NCI-H524 (cell line): ENCODE data around the gene CYP4F3.
"Not testable (repeated sequence)": the region's sequence is repeated elsewhere in the genome, so short reads cannot be mapped to it uniquely, and the experiment has no call there.

ENCODE experiments used
- DNase-seq, 2 experiments: peaks; one replicate each; lab custom pipeline; 2025; lab: John Stamatoyannopoulos, UW

The CYP4F3 gene

DNA sequence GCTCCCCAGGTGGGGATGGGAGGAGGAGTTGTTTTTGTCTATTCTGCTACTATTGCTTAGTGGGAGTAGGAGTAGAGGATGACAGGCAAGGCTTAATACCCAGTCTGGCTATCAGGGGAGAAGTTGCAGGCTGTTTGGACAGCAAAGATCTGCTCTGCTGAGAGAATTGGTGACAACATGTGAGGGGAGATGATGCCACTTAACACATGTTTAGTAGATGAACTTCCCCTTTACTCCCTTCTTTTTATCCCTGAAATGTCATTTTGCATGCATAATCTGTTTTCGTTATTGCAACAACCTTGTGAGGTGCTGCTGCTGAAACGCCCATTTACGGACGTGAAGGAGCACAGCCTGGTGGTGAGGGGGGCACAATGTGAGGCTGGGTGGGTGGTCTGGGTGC lies 29.2 kb downstream of the CYP4F3 start:
- DNase-seq = no peak

DNA sequence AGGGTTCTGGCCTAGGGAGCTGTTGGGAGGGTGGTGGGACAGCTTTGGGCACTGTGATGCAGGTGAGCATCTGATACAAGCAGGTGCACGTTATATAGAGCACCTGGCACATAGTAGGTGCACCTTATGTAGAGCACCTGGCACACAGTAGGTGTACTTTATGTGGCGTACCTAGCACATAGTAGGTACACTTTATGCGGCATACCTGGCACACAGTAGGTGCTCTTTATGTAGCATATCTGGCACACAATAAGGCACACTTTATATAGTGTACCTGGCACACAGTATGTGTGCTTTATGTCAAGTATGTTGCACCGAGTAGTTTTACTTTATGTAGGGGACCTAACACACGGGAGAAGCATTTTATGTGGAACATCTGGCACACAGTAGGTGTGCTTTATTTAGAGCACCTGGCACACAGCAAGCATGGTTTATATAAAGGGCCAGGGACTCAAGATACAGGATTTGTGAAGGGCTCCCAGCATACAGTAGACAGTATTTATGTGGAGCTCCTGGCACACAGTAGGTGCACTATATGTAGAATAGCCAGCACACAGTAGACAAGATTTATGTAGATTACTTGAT lies 30.6 kb downstream of the CYP4F3 start:
- DNase-seq = no peak

DNA sequence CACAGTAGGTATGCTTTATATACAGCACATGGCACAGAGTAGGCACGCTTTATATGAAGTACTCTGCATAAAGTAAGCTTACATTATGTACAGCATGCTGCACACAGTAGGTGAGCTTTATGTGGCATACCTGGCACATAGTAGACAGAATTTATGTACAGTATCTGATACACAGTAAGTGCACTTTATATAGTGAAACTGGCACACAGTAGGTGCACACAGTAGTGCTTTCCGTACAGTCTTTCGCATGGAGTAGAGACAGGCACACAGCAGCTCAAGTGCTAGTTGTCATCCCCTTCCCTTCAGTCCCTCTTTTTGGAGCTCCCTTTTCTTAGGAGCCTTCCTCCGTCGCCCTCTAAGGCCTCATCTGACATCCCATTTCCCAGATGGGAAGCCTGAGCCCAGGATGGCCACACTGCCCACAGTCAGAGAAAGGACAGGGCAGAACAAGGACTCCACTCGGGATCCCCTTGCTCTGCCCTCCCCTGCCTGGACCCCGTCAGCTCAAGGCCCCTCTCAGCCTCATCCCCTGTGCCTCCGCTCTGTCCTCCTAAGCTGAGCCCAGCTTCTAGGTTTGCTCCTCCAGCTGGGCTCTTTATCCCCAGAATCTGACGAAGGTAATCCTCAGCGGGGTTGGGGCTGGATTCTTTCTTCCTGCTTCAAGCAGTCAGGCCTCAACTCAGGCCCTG lies 31.3 kb downstream of the CYP4F3 start:
- no peak for DNase-seq

DNA sequence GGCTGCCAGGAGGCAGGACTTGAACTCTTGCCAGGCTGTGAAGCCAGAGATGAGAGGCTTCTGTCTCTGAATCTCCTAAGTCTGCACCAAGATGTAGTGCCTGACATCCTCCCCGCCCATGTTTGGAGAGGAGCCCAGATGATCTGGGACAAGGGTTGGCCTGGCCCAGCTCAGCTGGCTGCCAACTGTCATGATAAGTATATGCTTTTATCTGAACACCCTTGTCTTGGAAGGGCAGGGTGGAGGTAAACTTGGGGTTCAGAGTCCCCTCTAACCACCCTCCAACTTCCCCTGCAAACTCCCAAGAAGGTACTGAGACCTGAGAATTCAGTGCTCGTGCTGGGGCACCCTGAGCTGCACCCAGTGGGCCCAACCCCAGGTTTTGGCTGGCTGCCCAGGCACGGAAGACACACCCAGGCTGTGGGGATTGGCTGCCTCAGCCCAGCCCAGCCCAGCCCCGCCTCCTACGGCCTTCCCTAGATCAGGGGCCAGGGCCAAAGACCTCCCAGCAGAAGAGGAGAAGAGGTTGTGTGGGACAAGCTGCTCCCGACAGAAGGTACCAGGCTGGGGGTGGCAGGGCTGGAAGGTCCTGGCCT lies 32.0 kb downstream of the CYP4F3 start, which contains the start of gene CYP4F12:
Gene CYP4F12, plus strand, starts transcription at position 508 of the 596 bp plus-strand sequence. CDS start 443 bp downstream, outside the sequence.
- DNase-seq = no peak

DNA sequence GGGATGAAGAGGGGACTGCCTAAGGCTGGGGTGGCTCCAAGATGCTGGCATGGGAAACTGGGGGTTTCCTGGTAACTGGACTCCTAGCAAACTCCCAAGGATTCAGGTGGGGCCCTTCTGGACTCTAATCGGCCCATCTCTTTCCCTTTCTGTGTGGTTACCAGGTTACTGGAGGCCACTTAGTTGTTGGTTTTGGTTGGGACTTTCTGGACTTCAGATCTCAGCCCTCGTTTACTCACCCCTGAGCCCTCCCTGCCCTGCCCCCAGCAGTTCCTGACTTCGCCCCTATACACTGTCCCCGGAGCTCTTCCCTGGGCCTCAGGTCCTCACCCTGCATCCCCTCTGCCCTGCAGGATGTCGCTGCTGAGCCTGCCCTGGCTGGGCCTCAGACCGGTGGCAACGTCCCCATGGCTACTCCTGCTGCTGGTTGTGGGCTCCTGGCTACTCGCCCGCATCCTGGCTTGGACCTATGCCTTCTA lies 32.5 kb downstream of the CYP4F3 start:
- DNase-seq = no peak

DNA sequence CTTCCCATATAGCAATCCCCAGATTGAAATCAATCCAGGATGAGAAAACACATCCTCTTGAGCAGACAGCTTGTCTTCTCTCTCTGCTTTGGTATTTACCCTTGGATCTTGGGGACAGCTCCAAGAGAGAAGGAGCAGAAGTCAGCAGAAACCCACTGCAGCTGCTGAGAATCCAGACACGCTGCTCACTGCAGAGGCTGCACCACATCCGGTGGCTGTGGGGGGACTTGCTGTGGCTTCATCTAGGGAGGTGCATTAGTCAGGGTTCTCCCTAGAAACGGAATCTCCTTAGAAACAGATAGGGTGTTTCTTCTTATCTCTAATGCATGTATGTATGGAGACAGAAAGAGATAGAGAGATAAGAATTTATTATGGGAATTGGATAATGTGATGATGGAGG lies 34.9 kb downstream of the CYP4F3 start:
- DNase-seq = no peak

DNA sequence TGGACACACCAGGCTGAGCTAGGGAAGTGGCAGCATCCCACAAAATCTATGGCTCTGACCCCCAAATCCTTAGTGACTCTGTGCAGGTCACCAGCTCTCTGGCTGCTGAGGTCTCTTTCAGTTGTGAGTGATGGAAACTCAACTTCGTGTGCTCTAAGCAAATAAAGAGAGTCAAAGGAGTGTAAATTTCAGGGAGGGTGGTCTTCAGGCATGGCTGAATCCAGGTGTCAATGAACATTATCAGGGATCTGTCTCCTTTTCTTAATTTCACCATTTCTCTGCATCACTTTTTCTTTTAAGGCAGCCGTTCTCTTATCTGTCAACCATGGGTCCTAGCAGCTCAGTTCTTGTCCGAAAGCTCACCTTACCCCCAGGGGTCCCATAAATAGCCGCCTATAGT lies 38.4 kb downstream of the CYP4F3 start:
- DNase-seq = no peak

DNA sequence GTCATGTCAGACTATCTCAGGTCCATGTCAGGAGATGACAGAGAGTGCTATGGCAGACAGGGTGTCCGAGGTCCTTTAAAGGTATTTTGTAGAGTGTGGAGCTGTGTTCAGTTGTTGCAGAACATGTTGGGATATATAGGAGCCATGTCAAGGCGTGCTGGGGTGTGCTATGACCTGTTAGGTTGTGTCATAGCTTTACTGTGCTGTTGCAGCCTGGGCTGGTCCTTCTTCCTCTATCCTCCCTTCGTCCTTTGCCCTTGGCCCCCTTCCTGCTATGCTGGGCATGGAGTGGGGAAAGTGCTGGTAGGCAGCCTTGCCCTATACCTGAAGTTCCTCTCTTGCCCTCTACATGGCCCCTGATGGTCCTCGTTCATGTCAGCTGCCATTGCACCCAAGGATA lies 39.2 kb downstream of the CYP4F3 start:
- DNase-seq = not testable (repeated sequence)

DNA sequence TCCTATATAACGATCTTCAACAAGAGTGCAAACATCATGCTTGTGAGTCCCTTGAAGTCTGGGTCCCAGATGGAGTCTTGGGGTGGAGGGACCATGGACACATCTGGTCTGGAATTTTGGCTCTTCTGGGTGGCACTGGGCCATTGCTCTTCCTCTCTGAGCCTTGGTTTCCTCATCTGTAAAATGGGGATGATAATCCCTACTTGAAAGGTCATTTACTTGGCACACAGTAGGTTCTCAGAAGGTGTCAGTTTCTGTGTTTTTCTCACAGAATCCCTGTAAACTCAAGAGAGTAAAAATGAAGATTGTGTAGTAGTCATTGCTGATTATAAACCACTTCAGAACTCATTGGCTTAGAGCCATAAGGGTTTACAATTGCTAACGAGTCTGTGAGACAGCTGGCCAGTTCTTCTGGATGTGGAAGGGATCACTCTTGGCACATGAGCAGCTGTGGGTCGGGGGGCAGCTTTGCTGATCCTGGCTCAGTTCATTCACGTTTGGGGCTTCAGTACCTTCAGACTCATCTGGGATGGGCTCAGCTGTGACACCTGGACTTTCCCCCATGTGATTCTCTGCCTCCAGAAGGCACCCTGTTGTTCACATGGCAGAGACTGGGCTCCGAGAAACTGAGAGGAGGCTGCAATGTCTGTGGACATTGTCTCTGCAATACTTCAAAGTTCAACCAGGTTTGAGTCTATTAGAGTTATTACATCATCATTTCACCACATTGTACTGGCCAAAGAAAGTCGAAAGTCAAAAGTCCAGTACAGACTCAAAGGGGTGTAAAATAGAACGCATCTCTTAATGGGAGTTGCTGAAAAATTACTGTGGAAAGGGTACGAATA lies 40.0 kb downstream of the CYP4F3 start:
- peak in 1 of 2 experiments; percentile 1 for DNase-seq

DNA sequence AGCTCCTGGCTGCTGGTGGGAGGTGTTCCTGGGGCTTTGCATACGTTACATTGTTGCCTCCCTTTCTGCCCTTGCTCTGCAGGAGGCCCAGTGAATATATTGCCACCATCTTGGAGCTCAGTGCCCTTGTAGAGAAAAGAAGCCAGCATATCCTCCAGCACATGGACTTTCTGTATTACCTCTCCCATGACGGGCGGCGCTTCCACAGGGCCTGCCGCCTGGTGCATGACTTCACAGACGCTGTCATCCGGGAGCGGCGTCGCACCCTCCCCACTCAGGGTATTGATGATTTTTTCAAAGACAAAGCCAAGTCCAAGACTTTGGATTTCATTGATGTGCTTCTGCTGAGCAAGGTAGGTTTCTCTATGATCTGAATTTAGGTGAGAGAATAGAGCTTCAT lies 42.7 kb downstream of the CYP4F3 start:
- DNase-seq = no peak

DNA sequence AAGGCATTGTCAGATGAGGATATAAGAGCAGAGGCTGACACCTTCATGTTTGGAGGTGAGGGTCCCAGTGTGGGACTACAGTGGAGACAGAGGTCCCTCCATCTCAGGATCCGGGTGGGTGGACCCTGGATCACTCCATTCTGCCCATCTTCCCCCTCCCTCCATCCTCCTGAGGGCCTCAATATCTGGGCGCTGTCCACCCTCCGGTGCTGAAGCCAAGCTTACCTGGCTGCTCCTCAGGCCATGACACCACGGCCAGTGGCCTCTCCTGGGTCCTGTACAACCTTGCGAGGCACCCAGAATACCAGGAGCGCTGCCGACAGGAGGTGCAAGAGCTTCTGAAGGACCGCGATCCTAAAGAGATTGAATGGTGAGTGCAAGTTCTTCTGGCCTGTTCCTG lies 44.1 kb downstream of the CYP4F3 start:
- no peak for DNase-seq

DNA sequence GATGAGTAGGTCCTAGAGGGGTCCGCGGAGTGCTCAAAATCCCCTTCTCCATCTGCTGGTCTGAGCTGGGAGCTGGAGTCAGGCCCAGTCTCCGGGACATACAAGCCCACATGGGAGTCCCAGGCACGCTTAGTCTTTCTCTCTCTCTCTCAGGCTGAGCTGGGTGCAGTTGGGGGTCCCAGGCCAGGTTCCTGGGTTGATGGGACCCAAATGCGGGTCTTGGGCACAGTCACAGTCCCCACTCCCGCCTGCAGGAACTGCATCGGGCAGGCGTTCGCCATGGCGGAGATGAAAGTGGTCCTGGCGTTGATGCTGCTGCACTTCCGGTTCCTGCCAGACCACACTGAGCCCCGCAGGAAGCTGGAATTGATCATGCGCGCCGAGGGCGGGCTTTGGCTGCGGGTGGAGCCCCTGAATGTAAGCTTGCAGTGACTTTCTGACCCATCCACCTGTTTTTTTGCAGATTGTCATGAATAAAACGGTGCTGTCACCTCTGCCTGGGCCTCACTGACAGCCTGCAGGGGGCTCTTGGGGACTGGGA lies 56.0 kb downstream of the CYP4F3 start:
- DNase-seq = no peak

DNA sequence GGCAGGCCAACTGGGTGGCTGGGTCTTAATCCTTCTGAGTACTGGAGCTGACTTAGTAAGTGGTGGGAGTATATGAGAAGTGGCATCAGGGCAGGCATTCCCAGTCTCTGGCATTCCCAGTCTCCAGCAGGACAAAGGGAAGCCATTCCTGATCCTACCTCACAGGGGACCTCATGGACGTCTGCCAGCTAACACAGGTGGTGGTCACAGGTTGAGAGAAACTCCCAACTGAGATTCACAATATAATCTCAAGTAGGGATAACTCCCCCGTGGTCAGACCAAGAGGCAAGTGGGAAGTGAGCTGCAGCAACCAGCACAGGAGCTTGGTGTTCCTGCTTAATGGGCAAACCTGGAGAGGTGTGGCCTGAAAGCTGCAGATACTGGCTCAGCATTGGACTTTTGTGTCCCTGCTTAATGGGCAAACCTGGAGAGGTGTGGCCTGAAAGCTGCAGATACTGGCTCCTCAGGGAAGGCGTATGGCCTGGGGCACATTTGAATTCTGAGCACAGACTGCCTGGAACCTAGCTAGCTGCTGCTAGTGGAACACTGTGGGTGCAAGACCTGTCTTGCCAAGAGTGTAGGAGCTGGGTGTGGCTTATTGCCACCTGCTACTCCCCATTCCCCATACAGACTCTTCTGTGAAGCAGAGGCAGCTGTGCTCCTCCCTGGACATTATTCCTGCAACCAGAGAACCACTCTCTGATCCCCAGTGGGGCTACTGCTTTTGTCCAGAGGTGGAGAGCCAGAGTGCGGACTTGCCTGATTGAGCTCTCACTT lies 61.2 kb downstream of the CYP4F3 start:
- DNase-seq = no peak

DNA sequence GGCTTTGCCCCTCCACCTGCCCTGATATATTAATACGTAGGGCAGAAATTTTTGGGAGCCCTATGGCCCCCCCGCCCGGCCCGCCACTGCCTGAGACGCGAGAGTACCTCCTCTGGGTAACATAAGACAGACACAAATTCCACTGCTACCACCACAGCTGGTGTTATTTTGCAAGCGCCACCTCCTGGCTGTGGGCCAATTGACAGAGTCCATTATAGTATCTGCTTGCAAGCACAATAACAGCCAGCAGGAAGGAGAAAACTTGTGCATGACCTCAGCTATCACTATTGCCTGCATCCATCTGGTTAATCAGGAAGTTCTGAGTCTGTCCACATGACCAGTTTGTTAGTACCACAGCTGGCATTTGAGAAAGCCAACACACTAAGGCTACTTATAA lies 61.8 kb downstream of the CYP4F3 start:
- peak; percentile 4 to 20 for DNase-seq
